SK-N-SH treated with all-trans-retinoic acid at 6 μM for 48 hours (cell line): ENCODE measurements around the gene CIC.

Experiments
- ESRRG ChIP-seq: fragments of 250-450 bp; sonication (Bioruptor Pico); IDR thresholded peaks from 2 replicates; pipeline ENCODE4 v1.6.1; 2021; ENCODE audit warnings: mild to moderate bottlenecking
- GLIS3 ChIP-seq: fragments of 250-450 bp; sonication (Bioruptor Pico); IDR thresholded peaks from 2 replicates; pipeline ENCODE4 v1.5.0; 2020; ENCODE audit warnings: mild to moderate bottlenecking, moderate library complexity
- RARB ChIP-seq: fragments of 250-450 bp; sonication (Bioruptor Pico); IDR thresholded peaks from 2 replicates; pipeline ENCODE4 v1.8.0; 2021; ENCODE audit warnings: mild to moderate bottlenecking, moderate library complexity
- SNAI2 ChIP-seq: fragments of 250-450 bp; sonication (Bioruptor Pico); IDR thresholded peaks from 2 replicates; pipeline ENCODE4 v1.5.0; 2020; ENCODE audit warnings: mild to moderate bottlenecking, moderate library complexity
- TOX ChIP-seq: fragments of 250-450 bp; sonication (Bioruptor Pico); IDR thresholded peaks from 2 replicates; pipeline ENCODE4 v1.8.0; 2021; ENCODE audit warnings: mild to moderate bottlenecking, moderate library complexity, borderline replicate concordance
- ZC3H10 ChIP-seq: fragments of 250-450 bp; sonication (Bioruptor Pico); IDR thresholded peaks from 2 replicates; pipeline ENCODE4 v1.5.1; 2021; ENCODE audit warnings: mild to moderate bottlenecking, moderate library complexity
- ZFP30 ChIP-seq: fragments of 450-650 bp; formaldehyde crosslinking; IDR thresholded peaks from 2 replicates; pipeline ENCODE4 v1.5.0; 2022; ENCODE audit warnings: mild to moderate bottlenecking, moderate library complexity
- ZNF565 ChIP-seq: fragments of 450-650 bp; formaldehyde crosslinking; conservative IDR thresholded peaks from 2 replicates; pipeline ENCODE4 v1.5.0; 2020; ENCODE audit warnings: low read depth, mild to moderate bottlenecking, moderate library complexity
- TF ChIP-seq, protein P1 (sequence below): fragments of 250-450 bp; sonication (Bioruptor Pico); IDR thresholded peaks from 2 replicates; pipeline ENCODE4 v1.5.1; 2021; ENCODE audit warnings: mild to moderate bottlenecking, moderate library complexity
- TF ChIP-seq, protein P2 (sequence below): fragments of 250-450 bp; sonication (Bioruptor Pico); IDR thresholded peaks from 2 replicates; pipeline ENCODE4 v1.8.0; 2020; ENCODE audit warnings: mild to moderate bottlenecking, moderate library complexity, borderline replicate concordance
- TF ChIP-seq, protein P3 (sequence below): fragments of 250-450 bp; sonication (Bioruptor Pico); IDR thresholded peaks from 2 replicates; pipeline ENCODE4 v1.5.1; 2020; ENCODE audit warnings: low read depth, mild to moderate bottlenecking, moderate library complexity

DNA sequence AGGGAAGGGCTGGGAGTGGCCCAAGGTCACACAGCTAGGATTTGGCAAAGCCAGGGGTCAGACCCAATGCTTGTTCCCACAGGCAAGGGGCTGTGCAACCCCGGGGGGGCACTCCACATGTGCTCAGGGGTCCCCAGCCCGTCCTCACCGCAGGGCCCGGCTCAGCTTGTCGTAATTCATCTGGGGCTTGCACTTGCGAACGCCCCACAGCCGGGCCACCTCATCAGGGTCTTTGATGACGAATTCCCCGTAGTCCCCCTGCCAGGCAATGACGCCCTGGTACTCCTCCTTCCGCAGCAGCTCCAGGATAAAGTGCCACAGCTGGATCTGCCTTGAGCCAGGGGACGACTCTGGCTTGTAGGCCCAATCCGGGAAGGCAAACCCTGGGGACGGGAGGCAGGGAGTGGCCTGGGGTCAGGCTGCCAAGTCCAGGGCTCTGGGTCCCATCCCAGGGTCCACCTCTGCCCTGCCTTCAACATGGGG lies 18.8 kb upstream of the CIC start:
- TF ChIP-seq, protein P1, sequence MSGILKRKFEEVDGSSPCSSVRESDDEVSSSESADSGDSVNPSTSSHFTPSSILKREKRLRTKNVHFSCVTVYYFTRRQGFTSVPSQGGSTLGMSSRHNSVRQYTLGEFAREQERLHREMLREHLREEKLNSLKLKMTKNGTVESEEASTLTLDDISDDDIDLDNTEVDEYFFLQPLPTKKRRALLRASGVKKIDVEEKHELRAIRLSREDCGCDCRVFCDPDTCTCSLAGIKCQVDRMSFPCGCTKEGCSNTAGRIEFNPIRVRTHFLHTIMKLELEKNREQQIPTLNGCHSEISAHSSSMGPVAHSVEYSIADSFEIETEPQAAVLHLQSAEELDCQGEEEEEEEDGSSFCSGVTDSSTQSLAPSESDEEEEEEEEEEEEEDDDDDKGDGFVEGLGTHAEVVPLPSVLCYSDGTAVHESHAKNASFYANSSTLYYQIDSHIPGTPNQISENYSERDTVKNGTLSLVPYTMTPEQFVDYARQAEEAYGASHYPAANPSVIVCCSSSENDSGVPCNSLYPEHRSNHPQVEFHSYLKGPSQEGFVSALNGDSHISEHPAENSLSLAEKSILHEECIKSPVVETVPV (CRISPR knock-in tag): no peak
- TF ChIP-seq, protein P2, sequence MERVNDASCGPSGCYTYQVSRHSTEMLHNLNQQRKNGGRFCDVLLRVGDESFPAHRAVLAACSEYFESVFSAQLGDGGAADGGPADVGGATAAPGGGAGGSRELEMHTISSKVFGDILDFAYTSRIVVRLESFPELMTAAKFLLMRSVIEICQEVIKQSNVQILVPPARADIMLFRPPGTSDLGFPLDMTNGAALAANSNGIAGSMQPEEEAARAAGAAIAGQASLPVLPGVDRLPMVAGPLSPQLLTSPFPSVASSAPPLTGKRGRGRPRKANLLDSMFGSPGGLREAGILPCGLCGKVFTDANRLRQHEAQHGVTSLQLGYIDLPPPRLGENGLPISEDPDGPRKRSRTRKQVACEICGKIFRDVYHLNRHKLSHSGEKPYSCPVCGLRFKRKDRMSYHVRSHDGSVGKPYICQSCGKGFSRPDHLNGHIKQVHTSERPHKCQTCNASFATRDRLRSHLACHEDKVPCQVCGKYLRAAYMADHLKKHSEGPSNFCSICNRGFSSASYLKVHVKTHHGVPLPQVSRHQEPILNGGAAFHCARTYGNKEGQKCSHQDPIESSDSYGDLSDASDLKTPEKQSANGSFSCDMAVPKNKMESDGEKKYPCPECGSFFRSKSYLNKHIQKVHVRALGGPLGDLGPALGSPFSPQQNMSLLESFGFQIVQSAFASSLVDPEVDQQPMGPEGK (CRISPR knock-in tag): no peak
- no peak for TF ChIP-seq RARB (CRISPR knock-in tag)
- TF ChIP-seq ZFP30 (CRISPR knock-in tag): no peak
- TF ChIP-seq TOX (CRISPR knock-in tag): no peak
- TF ChIP-seq, protein P3, sequence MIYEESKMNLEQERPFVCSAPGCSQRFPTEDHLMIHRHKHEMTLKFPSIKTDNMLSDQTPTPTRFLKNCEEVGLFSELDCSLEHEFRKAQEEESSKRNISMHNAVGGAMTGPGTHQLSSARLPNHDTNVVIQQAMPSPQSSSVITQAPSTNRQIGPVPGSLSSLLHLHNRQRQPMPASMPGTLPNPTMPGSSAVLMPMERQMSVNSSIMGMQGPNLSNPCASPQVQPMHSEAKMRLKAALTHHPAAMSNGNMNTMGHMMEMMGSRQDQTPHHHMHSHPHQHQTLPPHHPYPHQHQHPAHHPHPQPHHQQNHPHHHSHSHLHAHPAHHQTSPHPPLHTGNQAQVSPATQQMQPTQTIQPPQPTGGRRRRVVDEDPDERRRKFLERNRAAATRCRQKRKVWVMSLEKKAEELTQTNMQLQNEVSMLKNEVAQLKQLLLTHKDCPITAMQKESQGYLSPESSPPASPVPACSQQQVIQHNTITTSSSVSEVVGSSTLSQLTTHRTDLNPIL (CRISPR knock-in tag): no peak
- TF ChIP-seq ESRRG (CRISPR knock-in tag): no peak
- TF ChIP-seq ZC3H10 (CRISPR knock-in tag): no peak
- no peak for TF ChIP-seq SNAI2 (CRISPR knock-in tag)
- TF ChIP-seq GLIS3 (CRISPR knock-in tag): no peak
- no peak for TF ChIP-seq ZNF565 (CRISPR knock-in tag)
